Body of pancreas (tissue), 4 donors: ENCODE data around the gene CTDSPL2.

Source experiments
- POLR2A ChIP-seq, 3 donors: fragments of 450-650 bp; IDR thresholded peaks; one replicate each; pipeline ENCODE4 v1.6.1; 2016; ENCODE audit warnings: antibody characterized with exemption in 3 of 3, mild to moderate bottlenecking in 2 of 3
- TF ChIP-seq, protein P1 (sequence below), 7 experiments: fragments of 450-650 bp in 4 of 7; fragments of 200-600 bp in 3 of 7; sonication (generic) in 3 of 7; IDR thresholded peaks; one replicate each; pipeline ENCODE4 v1.5.1; 2016 to 2019; ENCODE audit warnings: antibody characterized with exemption in 7 of 7

- TF ChIP-seq, protein P1, sequence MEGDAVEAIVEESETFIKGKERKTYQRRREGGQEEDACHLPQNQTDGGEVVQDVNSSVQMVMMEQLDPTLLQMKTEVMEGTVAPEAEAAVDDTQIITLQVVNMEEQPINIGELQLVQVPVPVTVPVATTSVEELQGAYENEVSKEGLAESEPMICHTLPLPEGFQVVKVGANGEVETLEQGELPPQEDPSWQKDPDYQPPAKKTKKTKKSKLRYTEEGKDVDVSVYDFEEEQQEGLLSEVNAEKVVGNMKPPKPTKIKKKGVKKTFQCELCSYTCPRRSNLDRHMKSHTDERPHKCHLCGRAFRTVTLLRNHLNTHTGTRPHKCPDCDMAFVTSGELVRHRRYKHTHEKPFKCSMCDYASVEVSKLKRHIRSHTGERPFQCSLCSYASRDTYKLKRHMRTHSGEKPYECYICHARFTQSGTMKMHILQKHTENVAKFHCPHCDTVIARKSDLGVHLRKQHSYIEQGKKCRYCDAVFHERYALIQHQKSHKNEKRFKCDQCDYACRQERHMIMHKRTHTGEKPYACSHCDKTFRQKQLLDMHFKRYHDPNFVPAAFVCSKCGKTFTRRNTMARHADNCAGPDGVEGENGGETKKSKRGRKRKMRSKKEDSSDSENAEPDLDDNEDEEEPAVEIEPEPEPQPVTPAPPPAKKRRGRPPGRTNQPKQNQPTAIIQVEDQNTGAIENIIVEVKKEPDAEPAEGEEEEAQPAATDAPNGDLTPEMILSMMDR (IDR thresholded peaks at IDR 0.05) = peak; percentile 19 to 72 (median 60)
- peak; percentile 34 to 89 (median 86) for TF ChIP-seq POLR2A (IDR thresholded peaks at IDR 0.05)
Observed at GRCh38 chr15:44536302-44536961, 109.0 kb downstream of the CTDSPL2 start.
